Stimulated activated CD8-positive, alpha-beta memory T cell treated with anti-CD3 and anti-CD28 coated beads, Interleukin-12 subunit alpha, Interleukin-12 subunit beta, amount 100 ng/mL, for 24 hours (primary cell): ENCODE results near the gene CLDN19.
A peak's percentile ranks its signal among the peaks of the same experiment; 100 is the strongest.
"Not testable (repeated sequence)": the region's sequence is repeated elsewhere in the genome, so short reads cannot be mapped to it uniquely, and the experiment has no call there.

ENCODE experiments used
- DNase-seq: peaks from one replicate; pipeline ENCODE4 v3.0.0-alpha.2; 2020; ENCODE audit errors: extremely low read depth

CLDN19 gene

DNA sequence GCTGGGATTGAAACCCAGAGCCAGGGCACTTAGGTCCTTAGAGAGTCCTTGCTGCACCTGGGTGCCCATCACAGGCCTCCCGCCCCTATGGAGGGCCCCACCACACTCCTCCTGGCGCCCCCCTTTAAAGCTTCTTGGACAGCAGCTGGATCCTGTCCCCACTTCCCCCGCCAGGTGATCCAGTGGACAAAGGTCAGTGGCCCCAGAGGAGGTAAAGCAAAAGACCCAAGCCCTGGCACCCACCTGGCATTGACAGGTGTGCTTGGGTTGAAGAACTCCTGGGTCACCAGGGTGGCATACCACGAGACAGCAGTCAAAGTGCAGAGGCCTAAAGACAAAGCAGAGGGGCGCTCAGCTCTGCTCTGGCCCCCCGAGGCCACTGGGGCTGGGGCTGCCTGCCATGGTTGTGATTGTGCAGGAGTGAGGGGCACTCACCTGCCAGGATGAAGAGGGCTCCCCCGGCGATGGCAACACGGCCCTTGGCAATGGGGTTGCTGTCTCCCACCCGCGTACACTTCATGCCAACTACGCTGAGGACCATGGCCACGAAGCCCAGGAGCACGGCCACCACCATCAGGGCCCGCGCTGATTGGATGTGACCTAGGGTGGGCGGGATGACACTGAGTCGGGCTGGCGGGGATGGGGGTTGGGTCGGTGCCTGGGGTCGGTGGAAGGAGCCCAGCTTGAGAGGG lies 1.9 kb downstream of the CLDN19 start:
- DNase-seq = no peak

DNA sequence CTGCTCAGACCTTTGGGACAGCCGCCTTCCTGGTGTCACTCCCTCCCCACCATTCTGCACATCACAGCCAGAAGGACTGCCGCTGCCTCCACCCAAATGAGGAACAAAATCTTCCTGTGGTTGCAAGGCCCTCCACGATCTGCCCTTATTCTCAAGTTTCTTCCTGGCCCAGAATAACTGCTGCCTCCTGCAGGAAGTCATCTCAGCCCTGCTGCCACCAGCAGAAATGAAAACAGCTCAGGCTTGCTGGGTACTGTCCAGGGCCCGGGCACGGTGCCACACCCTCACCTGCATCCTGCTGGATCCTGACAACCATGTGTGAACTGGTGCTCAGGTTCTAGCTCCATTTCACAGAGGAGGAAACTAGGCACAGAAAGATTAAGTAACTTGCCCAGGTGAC lies 2.8 kb downstream of the CLDN19 start:
- DNase-seq = no peak

DNA sequence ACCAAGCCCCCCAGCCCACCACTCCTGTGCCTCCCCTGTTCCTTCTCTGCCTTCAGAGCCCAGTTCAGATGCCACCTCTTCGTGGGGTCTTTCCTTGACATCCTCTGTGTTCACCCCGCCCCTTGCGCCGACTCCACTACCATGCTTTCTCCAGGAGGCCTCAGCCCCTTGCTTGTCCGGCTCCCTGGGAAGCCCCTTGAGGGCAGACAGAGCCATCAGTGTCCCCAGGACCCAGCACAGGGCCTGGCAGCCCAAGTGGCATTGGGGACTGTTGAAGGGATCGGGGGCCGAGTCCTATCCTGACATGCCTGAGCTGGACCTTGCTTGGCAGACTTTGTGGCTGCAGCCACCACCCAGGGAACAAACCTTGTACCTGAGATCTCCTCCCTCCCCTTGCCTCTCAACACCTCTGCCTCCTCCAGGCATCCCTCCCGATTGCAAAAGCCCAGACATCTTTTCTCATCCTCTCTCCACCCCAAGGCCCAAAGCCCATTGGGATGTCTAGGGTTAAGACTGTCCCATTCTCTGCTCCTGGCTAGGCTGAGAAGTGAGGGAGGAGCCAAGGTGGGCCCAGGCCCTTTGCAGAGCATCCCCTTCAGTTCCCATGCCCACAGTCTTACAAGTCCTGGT lies 3.4 kb downstream of the CLDN19 start:
- DNase-seq = no peak

DNA sequence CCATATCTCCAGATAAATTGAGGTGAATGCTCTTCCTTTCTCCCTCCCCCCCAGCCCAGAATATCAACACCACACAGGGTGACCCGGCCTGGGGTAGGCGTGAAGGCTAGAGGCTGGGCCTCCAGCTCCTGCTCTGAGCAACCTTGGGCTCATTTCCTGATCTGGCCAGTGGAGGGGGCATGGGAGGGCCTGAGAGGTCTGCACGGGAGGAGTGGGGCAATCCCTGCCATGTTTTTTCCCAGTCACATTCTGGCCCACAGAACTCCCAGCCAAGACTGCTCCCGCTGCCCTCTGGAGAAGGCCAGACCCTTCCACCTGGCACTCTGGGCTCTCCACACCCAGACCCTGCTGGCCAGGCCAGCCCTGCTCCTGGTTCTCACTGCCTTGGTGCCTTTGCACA lies 3.9 kb downstream of the CLDN19 start:
- no peak for DNase-seq

DNA sequence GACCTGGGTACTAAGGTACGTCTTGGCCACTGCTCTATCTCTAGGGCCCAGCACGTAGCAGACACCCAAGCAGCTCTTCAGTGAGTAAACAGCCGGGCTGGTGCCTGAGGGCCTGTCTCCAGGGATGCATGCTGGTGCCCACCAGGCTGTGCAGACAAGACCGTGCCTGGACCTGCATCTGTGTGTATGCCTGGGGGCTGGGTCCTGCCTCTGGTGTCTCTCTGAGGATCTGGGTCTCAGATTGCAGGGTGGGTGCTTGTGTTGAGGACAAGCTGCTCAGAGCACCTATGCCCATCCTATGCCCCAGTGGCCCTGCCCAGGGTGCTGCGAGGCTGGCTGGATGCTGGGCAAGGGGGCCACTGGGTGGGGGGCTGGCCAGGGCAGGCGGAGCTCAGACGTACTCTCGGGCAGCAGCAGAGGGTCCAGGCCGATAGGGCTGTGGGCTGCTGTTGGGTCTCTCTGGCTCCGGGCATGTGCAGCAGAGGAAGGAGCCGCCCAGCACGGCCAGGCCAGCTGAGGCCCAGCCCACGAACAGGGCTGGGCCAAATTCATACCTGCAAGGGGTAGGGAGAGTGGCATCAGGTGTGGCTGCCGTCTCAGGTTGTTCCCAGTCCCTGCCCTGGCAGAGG lies 4.4 kb downstream of the CLDN19 start:
- DNase-seq = no peak

DNA sequence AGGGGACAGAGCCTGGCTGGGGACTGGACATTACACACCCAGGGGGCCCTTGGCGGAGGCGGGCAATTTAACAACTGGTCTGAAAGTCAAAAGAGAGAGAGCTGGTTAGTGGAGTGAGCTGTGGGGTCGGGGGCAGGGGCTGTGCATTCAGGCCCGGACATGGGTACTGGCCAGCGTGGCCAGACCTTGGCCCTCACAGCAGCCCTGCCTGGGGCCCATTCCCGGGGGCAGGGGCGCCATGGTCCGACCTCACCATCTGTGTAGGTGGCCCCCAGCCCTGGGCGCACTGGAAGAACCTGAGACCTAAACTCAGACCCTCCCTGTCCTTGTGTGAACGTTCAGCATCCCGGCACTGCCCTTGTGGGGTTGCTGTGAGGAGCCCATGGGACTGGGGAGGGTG lies 5.0 kb downstream of the CLDN19 start:
- DNase-seq = no peak

DNA sequence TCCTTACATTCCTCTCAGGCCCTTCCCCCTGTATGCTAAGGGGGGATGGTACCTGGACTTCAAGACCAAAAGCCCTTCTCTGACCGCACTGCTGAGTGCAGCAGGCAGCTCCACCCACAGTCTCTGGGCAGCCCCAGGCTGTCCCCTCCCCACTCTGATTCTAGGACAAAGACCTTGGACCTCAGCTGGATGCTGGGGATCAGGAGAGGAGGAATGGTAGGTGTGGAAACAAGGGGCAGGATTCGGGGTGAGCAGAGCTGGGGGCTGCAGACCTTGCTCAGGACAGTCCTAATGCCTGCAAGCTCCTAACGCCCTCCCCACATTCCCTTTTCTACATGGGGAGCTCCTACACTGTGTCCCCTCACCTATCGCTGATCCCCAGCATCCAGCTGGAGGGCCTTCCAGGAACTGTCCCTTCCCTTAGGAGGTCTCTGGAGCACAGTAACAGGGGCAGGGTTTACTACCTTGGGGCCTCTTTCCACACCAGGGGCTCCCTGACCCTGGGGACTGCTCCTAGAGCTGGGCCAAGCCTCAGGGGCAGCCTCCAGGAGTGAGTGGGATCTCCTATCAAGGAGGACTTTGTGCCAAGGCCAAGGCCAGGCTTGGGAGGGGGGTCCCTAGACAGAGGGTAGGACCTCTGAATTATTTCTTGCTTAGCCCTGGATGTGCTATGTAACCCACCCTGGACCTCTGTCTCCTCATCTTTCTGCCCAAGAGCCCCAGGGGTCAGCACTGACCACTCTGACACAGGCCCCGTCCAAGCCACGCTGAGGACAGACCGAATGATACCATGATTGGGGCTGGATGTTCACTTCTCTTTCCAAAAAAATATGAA lies 5.6 kb downstream of the CLDN19 start:
- DNase-seq = no peak

DNA sequence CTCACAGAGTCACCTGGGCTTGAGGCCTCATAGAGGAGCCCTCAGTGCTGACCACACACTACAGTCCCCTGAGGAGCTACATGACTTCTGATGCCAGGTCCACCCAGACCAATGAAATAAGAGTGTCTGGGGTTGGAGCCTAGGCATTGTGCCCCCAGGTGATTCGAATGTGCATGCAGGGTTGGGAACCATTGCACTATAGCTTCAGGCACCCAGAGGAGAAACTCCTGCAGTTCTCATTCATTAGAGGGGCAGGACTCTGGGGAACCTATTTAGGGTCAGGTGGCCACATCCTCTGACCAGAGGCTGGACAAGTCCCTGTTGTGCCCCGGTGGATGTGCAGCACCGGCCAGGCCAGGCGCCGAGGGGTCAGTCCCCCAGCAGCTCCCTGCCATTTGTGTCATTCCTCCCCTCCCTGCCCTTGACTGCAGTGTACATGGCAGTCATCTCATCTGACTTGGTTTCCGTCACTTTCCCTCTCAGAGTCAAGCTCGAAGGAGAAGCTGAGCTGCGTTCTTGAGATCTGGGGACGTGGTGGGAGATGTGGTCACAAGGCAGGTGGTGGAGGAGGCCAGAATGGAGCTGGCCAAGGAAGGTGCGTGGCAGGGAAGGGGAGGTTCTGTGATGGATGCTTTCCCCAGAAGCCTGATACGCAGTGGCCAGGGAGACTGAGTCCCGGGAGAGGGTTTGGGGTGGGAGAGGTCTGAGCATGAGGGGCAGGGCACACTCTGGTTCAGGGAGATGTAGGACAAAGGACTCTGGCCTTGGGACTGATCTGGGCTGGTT lies 6.4 kb downstream of the CLDN19 start:
- DNase-seq = no peak

DNA sequence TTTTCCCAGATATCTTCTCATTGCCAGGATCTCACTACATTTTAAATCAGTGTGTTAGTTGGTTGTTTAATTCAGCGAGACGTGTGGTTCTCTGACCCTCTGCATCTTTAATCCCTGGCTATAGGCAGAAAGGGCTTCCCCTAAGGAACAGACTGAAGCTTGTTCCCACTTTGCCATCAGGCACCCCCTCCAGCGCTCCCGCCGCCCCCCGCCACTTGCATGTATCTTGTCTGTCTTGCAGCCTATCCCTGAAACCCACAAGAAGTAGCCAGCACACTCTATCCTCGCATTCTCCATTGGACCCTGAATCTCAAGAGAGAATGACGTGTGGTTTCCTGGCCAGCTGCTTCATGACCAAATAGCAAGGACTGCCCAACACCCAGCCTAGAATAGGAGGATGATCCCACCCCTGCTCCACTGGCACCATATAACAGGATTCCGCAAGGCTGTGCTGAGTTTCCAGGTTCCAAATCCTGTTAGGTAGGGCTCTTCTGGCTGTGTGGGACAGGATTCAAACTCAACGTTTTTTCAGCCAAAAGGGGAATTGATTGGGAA lies 7.8 kb downstream of the CLDN19 start:
- no peak for DNase-seq

DNA sequence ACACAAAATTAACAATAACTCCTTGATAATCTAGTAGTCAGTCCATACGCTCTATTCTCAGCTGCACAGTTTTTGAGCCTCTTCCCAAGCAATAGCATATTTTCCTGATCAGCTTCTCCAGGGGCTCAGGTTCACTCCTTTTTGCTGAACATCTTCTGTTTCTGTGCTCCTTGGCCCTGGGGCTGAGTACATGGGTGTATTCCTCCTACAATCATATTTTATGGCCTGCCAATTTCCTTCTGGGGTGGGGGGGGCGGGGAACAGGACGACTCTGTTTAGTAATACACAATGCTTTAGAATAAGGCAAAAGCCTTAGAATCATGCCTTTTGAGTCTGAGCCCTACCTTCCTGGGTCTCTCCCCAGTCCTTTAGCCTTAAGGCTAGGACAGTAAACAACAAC lies 8.5 kb downstream of the CLDN19 start:
- DNase-seq = no peak

DNA sequence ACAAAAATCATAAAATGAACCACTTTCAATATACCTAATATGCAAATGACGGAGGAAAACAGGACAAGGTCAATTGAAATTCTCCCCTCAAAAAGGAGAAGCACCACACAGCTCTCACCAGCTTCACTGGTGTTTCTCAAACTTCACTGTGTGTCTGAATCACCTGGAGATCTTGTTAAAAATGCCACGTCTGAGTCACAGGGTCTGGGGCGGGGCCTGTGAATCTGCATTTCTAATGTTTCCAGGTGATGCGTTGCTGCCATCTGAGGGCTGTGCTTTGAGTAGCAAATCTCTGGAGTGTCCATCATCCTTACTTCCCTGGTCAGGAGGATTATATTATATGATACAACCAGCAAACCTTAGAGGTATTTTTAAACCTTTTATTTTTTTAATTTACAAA lies 9.0 kb downstream of the CLDN19 start:
- peak; percentile 24 for DNase-seq

DNA sequence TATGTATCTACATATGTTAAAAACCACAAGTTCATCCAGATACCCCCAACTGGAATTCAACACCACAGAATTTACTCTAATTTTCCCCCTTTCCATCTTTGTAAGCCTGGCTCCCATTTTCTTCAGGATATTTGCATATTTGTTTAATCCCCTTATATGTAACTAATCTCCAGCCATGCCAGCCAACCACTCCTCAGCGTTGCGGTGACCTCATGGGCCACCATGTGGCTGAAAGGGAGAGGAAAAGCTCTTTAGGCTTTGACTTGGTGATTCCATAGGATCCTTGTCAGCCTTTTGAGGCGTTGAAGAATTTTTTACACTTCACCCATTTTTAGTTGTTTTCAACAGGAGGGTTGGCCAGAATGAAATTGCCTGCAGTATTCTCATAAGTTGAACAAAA lies 10.0 kb downstream of the CLDN19 start:
- DNase-seq = no peak

DNA sequence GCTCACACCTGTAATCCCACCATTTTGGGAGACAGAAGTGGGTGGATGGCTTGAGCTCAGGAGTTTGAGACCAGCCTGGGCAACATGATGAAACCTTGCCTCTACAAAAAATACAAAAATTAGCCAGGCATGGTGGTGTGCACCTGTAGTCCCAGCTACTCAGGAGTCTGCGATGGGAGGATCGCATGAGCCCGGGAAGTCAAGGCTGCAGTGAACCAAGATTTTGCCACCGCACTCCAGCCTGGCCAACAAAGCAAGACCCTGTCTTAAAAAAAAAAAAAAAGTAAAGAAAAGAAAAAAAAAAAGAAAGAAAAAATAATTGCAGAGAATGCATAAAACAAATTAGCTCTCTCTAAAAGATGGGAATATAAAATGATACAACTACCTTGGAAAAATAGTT lies 14.2 kb downstream of the CLDN19 start:
- DNase-seq = not testable (repeated sequence)

DNA sequence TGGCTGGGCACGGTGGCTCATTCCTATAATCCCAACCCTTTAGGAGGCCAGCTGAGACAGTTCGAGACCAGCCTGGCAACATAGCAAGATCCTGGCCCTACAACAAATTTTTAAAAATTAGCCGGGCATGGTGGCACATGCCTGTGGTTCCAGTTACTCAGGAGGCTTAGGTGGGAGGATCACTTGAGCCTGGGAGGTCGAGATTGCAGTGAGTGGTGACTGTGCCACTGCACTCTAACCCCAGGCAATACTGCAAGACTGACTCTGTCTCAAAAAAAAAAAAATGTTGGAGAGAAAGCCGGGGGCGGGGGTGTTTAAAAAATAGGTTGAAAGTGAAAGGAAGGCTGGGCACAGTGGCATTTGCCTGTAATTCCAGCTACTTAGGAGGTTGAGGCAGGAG lies 16.5 kb downstream of the CLDN19 start:
- no peak for DNase-seq

DNA sequence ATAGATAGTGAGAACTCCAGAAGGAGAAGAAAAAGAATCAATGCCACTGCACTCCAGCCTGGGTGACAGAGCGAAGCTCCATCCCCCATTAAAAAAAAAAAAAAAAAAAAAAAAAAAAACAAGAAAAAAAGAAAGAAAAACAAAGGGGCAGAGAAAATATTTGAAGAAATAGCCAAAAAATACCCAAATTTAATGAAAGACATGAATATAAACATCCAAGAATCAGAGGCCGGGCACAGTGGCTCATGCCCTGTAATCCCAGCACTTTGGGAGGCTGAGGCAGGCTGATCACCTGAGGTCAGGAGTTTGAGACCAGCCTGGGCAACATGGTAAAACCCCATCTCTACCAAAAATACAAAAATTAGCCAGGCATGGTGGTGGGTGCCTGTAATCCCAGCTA lies 17.6 kb downstream of the CLDN19 start:
- not testable (repeated sequence) for DNase-seq

DNA sequence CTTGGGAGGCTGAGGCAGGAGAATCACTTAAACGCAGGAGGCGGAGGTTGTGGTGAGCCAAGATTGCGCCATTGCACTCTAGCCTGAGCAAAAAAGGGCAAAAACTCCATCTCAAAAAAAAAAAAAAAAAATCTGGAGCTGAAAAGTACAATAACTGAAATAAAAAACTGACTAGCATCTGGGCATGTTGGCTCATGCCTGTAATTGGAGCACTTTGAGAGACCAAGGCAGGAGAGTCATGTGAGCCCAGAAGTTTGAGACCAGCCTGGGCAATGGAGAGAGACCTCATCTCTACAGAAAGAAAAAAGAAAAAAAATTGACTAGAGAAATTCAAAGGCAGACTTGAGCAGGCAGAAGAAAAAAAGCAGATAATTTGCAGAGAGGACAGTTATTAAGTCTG lies 18.1 kb downstream of the CLDN19 start:
- no peak for DNase-seq

DNA sequence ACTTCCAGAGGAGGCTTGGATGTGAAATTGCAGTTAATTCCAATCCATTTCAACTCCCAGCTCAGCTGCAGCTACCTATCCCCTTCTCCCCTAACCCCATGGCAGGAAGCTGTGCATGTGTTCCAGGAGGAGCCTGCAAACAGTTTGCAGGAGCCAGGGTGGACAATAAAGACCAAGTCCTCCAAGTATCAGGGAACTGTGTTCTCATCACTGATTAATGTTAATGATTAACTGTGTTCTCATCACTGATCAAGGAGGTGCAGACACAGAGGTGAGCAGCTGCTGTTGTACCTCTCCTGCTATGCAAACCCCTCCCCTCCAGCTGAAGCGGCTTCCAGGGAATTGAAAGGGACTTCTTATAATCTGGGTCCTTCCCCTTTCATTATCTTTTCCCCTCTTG lies 19.2 kb downstream of the CLDN19 start:
- no peak for DNase-seq

DNA sequence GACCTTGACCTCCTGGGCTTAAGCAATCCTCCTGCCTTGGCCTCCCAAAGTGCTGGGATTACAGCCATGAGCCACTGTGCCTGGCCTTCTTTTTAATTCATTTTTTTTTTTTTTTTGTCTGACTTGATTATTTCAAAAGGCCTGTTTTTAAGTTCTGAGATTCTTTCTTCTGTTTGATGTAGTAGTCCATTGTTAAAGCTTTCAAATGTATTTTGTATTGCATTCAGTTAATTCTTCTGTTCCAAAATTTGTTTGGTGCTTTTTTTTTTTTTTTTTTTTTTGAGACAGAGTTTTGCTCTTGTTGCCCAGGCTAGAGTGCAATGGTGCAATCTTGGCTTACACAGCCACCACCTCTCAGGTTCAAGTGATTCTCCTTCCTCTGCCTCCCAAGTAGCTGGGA lies 25.6 kb downstream of the CLDN19 start:
- DNase-seq = not testable (repeated sequence)

DNA sequence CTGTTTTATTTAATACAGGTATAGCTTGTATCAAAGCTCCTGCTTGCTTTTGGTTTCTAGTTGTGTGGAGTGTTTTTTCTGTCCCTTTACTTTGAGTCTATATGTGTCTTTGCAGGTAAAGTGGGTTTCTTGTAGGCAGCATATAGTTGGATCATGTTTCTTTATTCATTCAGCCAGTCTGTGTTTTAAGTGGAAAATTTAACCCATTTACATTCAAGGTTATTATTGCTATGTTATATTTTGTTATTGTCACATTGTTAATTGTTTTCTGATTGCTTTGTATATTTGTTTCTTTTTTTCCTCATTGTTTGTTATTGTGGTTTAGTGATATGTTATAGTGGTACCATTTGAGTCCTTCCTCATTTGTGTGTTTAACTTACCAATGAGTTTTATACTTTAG lies 26.7 kb downstream of the CLDN19 start:
- no peak for DNase-seq

DNA sequence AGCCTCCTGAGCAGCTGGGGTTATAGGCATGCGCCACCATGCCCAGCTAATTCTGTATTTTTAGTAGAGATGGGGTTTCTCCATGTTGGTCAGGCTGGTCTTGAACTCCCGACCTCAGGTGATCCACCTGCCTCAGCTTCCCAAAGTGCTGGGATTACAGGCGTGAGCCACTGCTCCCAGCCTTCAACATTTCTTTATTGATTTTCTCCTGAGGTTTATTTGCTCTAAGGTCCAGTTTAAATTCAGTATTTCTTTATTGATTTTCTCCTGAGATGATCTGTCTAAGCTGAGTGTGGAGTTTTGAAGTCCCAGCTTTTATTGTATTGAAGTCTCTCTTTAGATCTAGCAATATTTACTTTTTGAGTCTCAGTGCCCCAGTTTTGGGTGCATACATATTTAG lies 27.2 kb downstream of the CLDN19 start:
- not testable (repeated sequence) for DNase-seq

DNA sequence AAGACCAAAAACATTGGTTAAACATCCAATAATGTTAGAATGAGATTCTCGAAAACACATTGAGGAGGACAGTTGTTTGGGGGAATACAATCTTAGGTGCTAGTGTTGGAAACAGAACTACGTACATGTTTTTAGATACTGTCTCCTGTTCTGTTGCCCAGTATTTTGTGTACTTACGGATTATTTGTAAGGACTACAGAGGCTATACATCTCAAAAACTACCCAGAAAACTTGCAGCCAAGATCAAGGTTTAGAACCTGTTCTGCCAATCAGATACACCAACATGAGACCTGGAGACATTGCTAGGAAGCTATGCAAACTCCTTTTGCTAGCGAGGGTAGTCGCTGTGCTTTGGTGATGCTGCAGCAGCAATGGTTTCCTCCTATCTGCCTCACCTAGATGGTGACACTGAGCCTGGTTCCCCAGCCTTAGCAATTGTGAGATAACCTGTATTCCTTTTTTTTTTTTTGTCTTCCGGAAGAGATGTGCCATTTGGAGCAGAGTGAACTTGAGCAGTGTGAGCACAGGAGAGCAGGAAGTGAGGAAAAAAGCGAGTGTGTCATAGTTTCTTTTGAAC lies 36.1 kb downstream of the CLDN19 start:
- DNase-seq = no peak
